HT-29 (cell line): ENCODE measurements around the gene MICU2. TPM values are rescaled to one million over a fixed set of nuclear protein-coding genes. Genes with fewer than 3 reads are reported as not detected.
A peak's percentile ranks its signal among the peaks of the same experiment; 100 is the strongest.

ENCODE experiments used
- DNase-seq: peaks from one replicate; pipeline ENCODE4 v3.0.0-alpha.2; 2015; ENCODE audit warnings: low spot score
- total RNA-seq: library from RNA; depleted of rRNA; stranded (reverse); fragments of >200 nt; shearing (Covaris generic); gene quantifications from 2 replicates; pipeline ENCODE4 v1.2.3, GENCODE V29; 2014

MICU2 gene
- total RNA-seq, 1 experiment from 2014 or later, result 170 TPM

DNA sequence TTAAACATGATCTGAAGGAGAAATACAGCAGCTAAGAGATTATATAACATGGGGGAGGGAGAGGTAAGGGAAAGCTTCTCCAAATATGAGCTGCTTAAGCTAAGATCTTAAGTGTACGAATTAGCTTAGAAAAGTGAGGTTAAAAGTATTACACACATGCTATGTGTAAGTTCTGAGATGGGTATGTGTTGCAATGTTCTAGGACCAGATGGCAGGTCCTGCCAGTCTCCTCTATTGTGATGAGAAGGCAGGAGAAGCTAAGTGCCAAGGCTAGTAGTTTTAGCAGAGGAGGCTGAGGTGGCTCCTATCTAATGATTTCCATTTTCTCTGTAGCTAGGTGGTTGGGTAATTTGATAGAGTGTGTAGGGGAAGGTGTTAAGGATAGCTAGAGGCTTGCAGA is 57.6 kb downstream of the MICU2 start:
- DNase-seq, result no peak

DNA sequence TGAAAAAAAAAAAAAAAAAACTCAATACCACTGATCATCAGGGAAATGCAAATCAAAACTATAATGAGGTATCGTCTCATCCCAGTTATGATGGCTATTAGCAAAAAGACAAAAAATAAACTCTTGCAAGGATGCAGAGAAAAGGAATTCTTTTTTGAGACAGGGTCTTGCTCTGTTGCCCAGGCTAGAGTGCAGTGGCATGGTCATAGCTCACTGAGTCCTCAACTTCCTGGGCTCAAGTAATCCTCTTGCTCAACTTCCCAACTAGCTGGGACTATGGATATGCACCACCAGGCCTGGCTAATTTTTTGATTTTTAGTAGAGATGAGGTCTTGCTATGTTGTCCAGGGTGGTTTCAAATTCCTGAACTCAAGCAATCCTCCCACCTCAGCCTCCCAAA is 59.5 kb downstream of the MICU2 start:
- DNase-seq, result no peak

GRCh38 chr13:21542563-21542962 is 61.4 kb downstream of the MICU2 start:
- DNase-seq, result peak; percentile 46

DNA sequence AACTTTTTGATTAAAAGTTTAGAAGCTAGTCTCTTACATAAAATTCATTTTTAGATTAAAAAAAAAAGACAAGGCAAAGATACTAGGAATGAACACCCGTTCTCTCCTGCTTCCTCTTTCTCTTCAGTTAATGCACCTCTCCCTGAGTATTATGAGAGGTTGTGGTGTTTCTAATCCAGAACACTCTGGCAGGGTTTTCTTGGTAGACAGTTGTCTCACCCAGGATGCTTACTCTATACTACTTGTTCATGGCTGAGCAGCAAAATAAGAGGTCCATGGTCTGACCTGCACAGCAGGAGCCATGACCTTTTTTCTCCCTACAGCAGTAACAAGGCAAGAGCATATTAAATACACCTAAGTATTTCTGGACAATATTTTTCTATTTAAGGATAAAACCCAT is 62.0 kb downstream of the MICU2 start:
- DNase-seq, result peak; percentile 42

DNA sequence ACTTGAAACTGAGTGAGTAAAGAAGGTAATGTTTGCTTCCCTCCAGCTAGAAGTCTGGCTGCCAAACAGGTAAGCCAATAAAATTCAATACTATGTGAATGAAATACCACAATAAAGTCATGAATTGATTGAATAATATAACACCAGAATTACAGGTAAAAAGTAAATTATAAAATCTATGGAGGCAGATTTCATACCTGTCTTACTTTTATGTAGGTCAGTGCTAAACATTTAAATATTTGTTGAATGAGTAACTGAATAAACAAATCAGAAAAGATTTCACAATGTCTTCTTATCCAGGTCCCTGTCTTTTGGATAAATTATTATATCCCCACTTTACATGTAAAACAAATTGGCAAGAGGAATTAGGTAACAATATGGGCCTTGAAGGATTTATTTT is 62.7 kb downstream of the MICU2 start:
- peak; percentile 65 for DNase-seq

DNA sequence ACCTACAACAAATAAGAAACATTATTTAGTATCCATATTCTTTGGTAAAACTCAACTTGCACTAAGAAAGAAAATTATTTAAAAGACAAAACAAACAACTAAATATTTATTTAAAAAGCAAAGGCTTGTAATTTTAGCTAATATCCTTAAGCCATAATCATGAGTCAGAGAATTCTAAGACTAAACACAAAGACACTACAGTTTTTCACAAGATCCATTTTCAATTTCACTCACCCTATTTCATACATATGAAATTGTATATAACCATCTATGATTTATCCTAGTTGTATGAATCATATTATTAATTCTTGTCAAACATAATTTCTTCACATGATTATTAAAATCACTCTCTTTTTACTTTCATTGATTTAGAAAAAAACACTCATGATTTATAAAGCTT is 64.3 kb downstream of the MICU2 start:
- no peak for DNase-seq

GRCh38 chr13:21538753-21539152 is 65.2 kb downstream of the MICU2 start:
- DNase-seq, result no peak

- DNase-seq, result no peak
Measured at GRCh38 chr13:21538280-21538679, 65.7 kb downstream of the MICU2 start.

DNA sequence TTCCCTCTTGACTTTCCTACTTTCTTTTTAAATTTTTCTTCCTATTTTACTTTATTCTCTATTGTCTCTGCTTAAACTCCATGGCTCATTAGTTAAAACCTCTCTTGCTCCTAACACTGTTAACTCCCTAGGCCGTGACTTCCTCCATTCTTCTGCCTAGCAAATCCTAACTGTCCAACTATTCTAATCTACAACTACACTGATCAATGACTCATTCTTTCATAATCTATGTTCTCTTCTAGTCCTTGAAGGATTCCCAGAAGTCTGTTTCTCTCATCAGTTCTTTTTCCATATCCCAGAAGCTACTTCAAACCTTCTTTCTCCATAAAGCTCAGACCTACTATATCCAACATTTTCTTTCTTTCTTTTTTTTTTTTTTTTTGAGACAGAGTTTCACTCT is 66.9 kb downstream of the MICU2 start:
- no peak for DNase-seq

DNA sequence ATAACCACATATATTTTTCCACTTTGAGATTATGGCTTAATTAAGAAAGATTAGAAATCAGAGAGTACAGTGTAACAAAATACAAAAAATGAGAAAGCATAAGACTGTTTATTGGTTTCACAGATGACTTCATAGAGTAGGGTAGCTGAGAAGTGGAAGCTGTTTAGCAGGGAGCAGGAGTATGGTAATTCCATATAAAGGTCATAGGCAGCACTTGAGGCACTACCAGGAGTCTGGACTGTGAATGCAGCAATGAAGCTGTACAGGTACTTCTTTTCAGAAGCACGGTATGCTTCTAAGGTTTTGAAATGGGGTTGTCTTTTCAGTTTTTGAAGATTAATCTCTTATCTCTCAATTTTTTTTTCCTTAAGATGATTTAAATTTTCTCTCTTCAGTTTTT is 69.2 kb downstream of the MICU2 start:
- no peak for DNase-seq

DNA sequence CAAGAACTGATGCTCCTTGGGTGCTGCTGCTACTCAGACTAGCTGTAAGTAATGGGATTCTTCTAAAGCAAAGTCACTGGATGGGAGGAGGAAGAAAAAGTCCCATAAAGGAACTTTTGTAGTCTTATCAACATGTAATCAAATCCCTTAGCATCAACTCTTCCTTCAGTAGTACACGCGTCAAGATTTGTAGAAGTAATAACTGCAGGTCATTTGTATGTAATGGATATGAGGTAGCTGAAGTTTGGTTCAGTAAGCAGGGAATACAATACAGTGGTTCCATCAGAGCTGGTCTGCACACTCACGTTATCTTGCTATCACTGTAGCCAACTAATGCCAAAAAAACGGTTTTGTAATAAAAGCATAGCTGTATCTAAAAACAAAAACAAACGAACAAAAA is 72.5 kb downstream of the MICU2 start:
- no peak for DNase-seq

GRCh38 chr13:21530656-21531055 is 73.3 kb downstream of the MICU2 start:
- no peak for DNase-seq

GRCh38 chr13:21529146-21529893 is 74.7 kb downstream of the MICU2 start:
- no peak for DNase-seq

DNA sequence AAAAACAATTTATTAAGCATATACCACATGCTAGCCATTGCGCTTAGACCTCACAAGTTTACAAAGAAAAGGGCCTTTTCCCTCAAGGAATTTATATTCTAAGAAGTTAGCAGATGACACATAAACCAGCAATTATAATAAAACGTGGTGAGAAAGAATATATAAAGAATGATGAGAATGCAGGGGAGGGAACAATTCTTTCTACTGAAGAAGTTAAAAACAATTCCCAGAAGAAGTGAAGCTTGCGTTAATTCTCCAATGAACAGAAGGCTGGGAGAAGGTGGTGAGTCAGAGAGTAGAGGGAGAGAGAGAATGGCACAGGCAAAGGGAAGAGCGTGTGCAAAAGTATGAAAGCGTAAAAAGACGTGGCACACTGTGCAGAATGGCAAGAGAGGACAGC is 75.4 kb downstream of the MICU2 start:
- DNase-seq, result no peak

DNA sequence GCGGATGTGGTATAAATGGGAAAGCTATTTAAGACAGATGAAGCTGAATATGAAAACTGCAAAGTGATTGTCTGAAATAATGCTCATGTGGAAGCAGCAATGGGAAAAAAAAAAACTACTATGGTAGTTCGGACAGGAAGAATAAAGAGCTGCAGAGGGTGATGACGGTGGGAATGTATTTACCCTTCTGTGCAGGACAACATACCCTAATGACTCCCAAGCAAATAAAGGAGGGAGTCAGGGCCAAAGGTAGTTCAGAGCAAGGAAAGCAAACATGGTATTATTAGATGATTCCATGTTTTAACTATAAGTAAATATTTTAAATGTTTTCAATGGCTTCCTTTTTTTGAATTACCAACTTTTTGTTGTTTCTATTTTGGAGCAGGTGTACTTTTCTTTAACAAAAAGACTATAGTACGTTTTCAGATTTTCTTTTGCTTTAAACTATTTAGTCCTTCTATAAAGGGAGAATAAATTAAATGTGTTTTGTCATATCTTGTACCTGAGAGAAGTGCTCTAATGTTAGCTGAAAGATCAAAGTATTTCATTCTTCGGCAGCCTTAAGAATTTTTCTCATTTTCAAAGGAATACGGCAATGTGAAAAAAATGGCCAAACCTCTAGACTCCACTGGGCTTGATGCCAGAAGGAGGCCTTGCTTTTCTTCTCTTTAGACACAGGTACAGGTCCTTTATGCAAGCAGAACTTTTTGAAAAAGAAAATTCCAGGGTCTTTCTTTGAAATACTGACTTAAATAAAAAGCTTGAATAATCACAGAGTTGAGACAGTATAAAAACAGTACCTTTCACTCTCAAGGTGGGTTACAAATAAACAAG is 77.0 kb downstream of the MICU2 start:
- no peak for DNase-seq

DNA sequence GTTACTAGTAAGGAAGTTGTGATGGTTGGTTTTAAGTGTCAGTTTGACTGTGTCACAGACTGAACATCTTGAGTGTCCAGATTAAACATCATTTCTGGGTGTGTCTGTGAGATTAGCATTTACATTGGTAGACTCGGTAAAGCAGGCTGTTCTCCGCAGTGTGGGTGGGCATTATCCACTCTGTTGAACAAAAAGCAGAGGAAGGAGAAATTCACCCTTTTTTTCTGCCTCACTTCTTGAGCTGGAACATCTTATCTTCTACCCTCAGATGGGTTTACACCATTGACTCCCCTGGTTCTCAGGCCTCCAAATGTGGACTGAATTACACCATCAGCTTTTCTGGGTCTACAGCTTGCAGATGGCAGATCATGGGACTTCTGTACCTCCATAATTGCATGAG is 81.1 kb downstream of the MICU2 start:
- no peak for DNase-seq

- DNase-seq, result no peak
Measured at GRCh38 chr13:21522130-21522529, 81.8 kb downstream of the MICU2 start.

DNA sequence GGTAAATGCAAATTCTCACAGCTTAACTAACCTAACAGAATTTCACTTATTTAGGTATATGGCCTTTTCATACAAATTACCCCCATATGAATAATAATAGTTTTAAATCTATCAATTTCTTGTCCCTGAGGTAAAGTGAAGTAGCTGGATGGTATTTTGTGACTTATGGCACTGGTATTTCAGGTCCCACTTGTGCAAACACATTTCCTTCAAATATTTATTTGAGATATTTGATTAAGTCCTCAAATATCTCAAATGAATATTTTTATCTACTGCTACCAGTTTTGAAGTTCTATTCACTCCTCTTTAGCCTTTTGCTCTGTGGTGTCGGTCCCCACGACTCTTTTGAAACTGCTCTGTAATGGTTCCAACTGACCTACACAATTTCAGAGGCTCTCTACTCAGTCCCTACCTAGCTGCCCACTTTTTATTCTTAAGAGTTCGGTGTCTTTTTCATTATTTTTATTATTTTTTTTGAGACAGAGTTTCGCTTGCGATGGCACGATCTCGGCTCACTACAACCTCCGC is 85.3 kb downstream of the MICU2 start:
- DNase-seq, result no peak

GRCh38 chr13:21517576-21517975 is 86.4 kb downstream of the MICU2 start:
- no peak for DNase-seq

DNA sequence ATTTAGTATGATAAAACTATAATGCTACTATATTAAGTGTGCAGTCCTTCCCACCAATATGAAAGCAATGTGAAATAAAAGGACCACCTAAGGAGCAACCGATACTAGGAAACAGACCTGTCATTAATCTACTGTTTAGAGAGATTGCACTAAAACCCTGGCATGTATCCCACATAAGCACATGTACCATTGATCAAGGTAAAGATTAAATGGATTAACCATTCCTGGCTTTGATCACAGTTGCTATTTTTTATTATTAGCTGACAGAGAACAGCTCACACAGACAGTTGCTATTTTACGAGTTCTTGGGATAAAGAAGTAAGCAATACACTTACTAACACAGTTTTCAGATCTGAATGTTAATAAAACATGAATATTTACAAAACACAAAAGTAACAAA is 87.2 kb downstream of the MICU2 start:
- peak; percentile 15 for DNase-seq

DNA sequence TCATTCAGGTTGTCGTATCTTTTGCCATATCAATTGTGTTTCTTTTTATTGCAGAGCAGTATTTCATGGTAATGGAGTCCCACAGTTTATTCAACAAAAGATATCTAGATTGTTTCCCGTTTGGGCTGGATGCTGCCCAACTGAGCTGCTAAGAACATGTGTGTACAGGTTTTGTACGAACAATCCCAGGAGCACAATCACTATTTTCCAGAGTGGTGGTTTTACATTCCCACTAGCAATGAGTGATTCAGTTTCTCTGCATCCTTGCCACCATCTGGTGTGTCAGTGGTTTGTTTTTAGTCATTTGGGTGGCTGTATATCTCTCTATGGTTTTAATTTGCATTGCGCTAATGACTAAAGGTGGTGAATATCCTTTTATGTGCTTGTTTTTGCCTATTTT is 92.1 kb downstream of the MICU2 start:
- no peak for DNase-seq

DNA sequence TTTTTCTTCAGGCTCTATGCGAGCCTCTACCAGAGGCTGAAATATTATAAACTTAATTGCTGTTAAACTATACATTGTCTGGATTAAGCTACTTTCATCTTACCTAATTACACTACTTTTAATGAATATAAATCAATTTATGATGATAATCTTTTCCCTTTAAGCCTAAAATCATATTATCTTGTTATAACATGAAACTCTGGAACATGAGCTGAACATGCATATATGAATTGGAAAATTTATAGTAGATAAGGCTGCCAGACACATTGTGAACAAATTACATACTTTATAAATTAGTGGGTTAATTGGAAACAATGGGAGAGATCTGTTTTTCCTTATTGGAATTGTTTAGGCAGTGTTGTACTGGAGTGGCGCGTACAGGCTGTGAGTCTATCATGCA is 99.6 kb downstream of the MICU2 start:
- no peak for DNase-seq

GRCh38 chr13:21501686-21502085 is 102.3 kb downstream of the MICU2 start:
- DNase-seq, result peak; percentile 18
